Suprapubic skin (tissue), 4 donors: ENCODE data around the gene E2F4.

Experiments used
- EP300 ChIP-seq: sonication (generic); formaldehyde crosslinking; IDR thresholded peaks from one replicate; pipeline ENCODE4 v1.6.1; 2017; ENCODE audit warnings: antibody characterized with exemption
- POLR2A ChIP-seq, 2 donors: fragments of 450-650 bp; IDR thresholded peaks; one replicate each; pipeline ENCODE4 v1.6.1; 2017; ENCODE audit warnings: antibody characterized with exemption in 2 of 2, mild to moderate bottlenecking in 2 of 2, moderate library complexity in 2 of 2
- POLR2AphosphoS5 ChIP-seq, 3 donors: sonication (generic); formaldehyde crosslinking; IDR thresholded peaks; one replicate each; pipeline ENCODE4 v1.6.1; 2017; ENCODE audit warnings: antibody characterized with exemption in 3 of 3
- TF ChIP-seq, protein P1 (sequence below), 2 donors: fragments of 200-600 bp in 1 of 2; fragments of 450-650 bp in 1 of 2; sonication (generic) in 1 of 2; IDR thresholded peaks; one replicate each; pipeline ENCODE4 v1.5.1; 2016 to 2019; ENCODE audit warnings: antibody characterized with exemption in 2 of 2, mild to moderate bottlenecking in 1 of 2, moderate library complexity in 1 of 2

DNA sequence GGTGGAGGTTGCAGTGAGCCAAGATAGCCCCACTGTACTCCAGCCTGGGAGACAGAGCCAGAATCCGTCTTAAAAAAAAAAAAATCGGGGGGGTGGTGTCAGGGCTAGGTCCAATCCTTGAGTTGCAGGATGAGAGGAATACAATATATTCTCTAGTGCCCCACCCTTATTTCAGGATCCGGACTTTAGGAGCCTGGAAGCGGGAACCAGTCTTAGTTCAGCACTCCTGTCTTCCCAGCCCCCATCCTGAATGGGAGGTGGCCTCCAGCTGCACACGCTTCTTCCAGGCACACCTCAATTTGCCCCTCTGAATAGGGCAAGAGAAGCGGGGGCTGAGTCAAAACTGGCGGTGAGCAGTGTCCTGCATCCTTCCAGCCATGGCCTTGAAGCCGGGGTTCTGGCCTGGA, 53.7 kb downstream of the E2F4 start:
- TF ChIP-seq, protein P1, sequence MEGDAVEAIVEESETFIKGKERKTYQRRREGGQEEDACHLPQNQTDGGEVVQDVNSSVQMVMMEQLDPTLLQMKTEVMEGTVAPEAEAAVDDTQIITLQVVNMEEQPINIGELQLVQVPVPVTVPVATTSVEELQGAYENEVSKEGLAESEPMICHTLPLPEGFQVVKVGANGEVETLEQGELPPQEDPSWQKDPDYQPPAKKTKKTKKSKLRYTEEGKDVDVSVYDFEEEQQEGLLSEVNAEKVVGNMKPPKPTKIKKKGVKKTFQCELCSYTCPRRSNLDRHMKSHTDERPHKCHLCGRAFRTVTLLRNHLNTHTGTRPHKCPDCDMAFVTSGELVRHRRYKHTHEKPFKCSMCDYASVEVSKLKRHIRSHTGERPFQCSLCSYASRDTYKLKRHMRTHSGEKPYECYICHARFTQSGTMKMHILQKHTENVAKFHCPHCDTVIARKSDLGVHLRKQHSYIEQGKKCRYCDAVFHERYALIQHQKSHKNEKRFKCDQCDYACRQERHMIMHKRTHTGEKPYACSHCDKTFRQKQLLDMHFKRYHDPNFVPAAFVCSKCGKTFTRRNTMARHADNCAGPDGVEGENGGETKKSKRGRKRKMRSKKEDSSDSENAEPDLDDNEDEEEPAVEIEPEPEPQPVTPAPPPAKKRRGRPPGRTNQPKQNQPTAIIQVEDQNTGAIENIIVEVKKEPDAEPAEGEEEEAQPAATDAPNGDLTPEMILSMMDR (IDR thresholded peaks at IDR 0.05) = no peak
- TF ChIP-seq POLR2AphosphoS5 (IDR thresholded peaks at IDR 0.05) = no peak
- TF ChIP-seq EP300 = no peak
- TF ChIP-seq POLR2A (IDR thresholded peaks at IDR 0.05) = no peak
